CD4-positive, CD25-positive, alpha-beta regulatory T cell (primary cell): ENCODE data around the gene OAS3. TPM values are rescaled to one million over a fixed set of nuclear protein-coding genes. Genes with fewer than 3 reads are reported as not detected.

Source experiments
- ATAC-seq, 2 donors: fragments of 150-1000 bp; cut with Tn5 transposase; one replicate each; pipeline ENCODE4 v1.10.0; 2021; ENCODE audit warnings: low read depth in 2 of 2, moderate number of reproducible peaks in 2 of 2, moderate library complexity in 1 of 2
- DNase-seq, 3 donors: peaks; one replicate each; pipeline versions ENCODE4 v3.0.0 to v3.0.0-alpha.2; 2012 to 2022; ENCODE audit warnings: mixed read lengths in 1 of 3
- H3K27ac ChIP-seq: one replicate; pipeline ENCODE4 v1.7.0; 2013; ENCODE audit warnings: mild to moderate bottlenecking, low read length; ENCODE audit not compliant: insufficient read depth, poor library complexity, severe bottlenecking
- H3K27me3 ChIP-seq: one replicate; pipeline ENCODE4 v1.7.0; 2013; ENCODE audit warnings: low read length; ENCODE audit not compliant: control insufficient read depth, insufficient read depth
- H3K36me3 ChIP-seq: one replicate; pipeline ENCODE4 v1.7.0; 2013; ENCODE audit warnings: mild to moderate bottlenecking, low read length, moderate library complexity; ENCODE audit not compliant: control insufficient read depth, insufficient read depth
- H3K4me1 ChIP-seq: 2 replicates; pipeline ENCODE4 v1.7.0; 2013; ENCODE audit warnings: mild to moderate bottlenecking, low read length; ENCODE audit not compliant: insufficient read depth, control insufficient read depth, poor library complexity, severe bottlenecking
- H3K4me3 ChIP-seq: one replicate; pipeline ENCODE4 v1.7.0; 2013; ENCODE audit warnings: low read depth, mild to moderate bottlenecking, low read length, moderate library complexity
- H3K9me3 ChIP-seq, 2 experiments: 1 replicate in 1 of 2; 2 replicates in 1 of 2; pipeline ENCODE4 v1.7.0; 2013; ENCODE audit warnings: low read length in 2 of 2, mild to moderate bottlenecking in 1 of 2, moderate library complexity in 1 of 2; ENCODE audit not compliant: control insufficient read depth in 2 of 2
- H3K27ac Mint-ChIP-seq, 3 donors: one replicate each; pipeline ENCODE4 v1.8.0; 2020 to 2022; ENCODE audit warnings: mild to moderate bottlenecking in 3 of 3, mixed read lengths in 3 of 3, moderate library complexity in 2 of 3
- H3K27me3 Mint-ChIP-seq: one replicate; pipeline ENCODE4 v1.8.0; 2022; ENCODE audit warnings: mild to moderate bottlenecking, mixed read lengths
- H3K36me3 Mint-ChIP-seq: one replicate; pipeline ENCODE4 v1.8.0; 2020; ENCODE audit warnings: mixed read lengths
- H3K4me1 Mint-ChIP-seq, 4 donors: one replicate each; pipeline ENCODE4 v1.8.0; 2020 to 2022; ENCODE audit warnings: mixed read lengths in 4 of 4, mild to moderate bottlenecking in 1 of 4
- H3K4me3 Mint-ChIP-seq, 4 donors: one replicate each; pipeline ENCODE4 v1.8.0; 2020 to 2022; ENCODE audit warnings: mild to moderate bottlenecking in 4 of 4, mixed read lengths in 4 of 4, moderate library complexity in 3 of 4
- H3K9me3 Mint-ChIP-seq, 7 donors: one replicate each; pipeline ENCODE4 v1.8.0; 2020 to 2022; ENCODE audit warnings: mixed read lengths in 7 of 7, mild to moderate bottlenecking in 3 of 7, moderate library complexity in 2 of 7
- polyA plus RNA-seq, 4 donors: library from polyadenylated mRNA; unstranded; fragments of 300-500 nt; fragmentation: Illumina TruSeq; gene quantifications; one replicate each; pipeline ENCODE4 v1.2.3, GENCODE V29; 2021
- total RNA-seq: library from RNA; stranded (reverse); gene quantifications from one replicate; pipeline ENCODE4 v1.2.3, GENCODE V29; 2022

The OAS3 gene
- total and polyA plus RNA-seq, 5 donors from 2014 or later: 12.2 to 36.5 (median 16.7) TPM

GRCh38 chr12:112998987-112999767 is 60.9 kb downstream of the OAS3 start:
- Histone ChIP-seq H3K4me1 (no peaks in the 10 kb centered on the region), H3K27ac (no peak overlapping the region), H3K27me3 (no peaks in the 10 kb centered on the region), H3K36me3 (peaks cover 92% of the 10 kb centered on the region), H3K9me3 (peaks cover 0 to 5% of the 10 kb centered on the region in 2 experiments), H3K4me3 (no peak overlapping the region)
- DNase-seq: no peak
- H3K4me3 Mint-ChIP-seq: no peak overlapping the region
- no peak for ATAC-seq
- peaks cover 66% of the 10 kb centered on the region for H3K36me3 Mint-ChIP-seq
- no peak overlapping the region for H3K27ac Mint-ChIP-seq
- peaks cover 0 to 25% (median 5%) of the 10 kb centered on the region in 4 donors for H3K4me1 Mint-ChIP-seq
- H3K9me3 Mint-ChIP-seq: peaks cover 0 to 4% (median 0%) of the 10 kb centered on the region in 7 donors
- no peaks in the 10 kb centered on the region for H3K27me3 Mint-ChIP-seq

GRCh38 chr12:113000433-113000832 is 62.2 kb downstream of the OAS3 start:
- Mint-ChIP-seq H3K4me1 (peaks cover 0 to 20% (median 1%) of the 10 kb centered on the region in 4 donors), H3K9me3 (peaks cover 0 to 4% (median 0%) of the 10 kb centered on the region in 7 donors), H3K27me3 (no peaks in the 10 kb centered on the region), H3K4me3 (no peak overlapping the region), H3K36me3 (peaks cover 68% of the 10 kb centered on the region), H3K27ac (peak overlapping the region in 1 of 3 donors; percentile 23)
- no peak for DNase-seq
- peaks cover 98% of the 10 kb centered on the region for H3K36me3 ChIP-seq
- H3K4me3 ChIP-seq: no peak overlapping the region
- H3K9me3 ChIP-seq: peaks cover 0 to 5% of the 10 kb centered on the region in 2 experiments
- H3K4me1 ChIP-seq: no peaks in the 10 kb centered on the region
- no peak for ATAC-seq
- no peak overlapping the region for H3K27ac ChIP-seq
- H3K27me3 ChIP-seq: no peaks in the 10 kb centered on the region

GRCh38 chr12:113002155-113002554 is 63.9 kb downstream of the OAS3 start:
- H3K9me3 Mint-ChIP-seq: peaks cover 0 to 4% (median 0%) of the 10 kb centered on the region in 7 donors

GRCh38 chr12:113002676-113003075 is 64.4 kb downstream of the OAS3 start:
- Histone ChIP-seq H3K4me3 (no peak overlapping the region), H3K27me3 (no peaks in the 10 kb centered on the region), H3K9me3 (peaks cover 0 to 5% of the 10 kb centered on the region in 2 experiments), H3K36me3 (peaks cover 94% of the 10 kb centered on the region), H3K4me1 (no peaks in the 10 kb centered on the region), H3K27ac (no peak overlapping the region)
- ATAC-seq (no peak), DNase-seq (no peak)
- no peak overlapping the region for H3K4me3 Mint-ChIP-seq
- peaks cover 0 to 6% (median 0%) of the 10 kb centered on the region in 4 donors for H3K4me1 Mint-ChIP-seq
- peaks cover 0 to 4% (median 0%) of the 10 kb centered on the region in 7 donors for H3K9me3 Mint-ChIP-seq
- H3K27me3 Mint-ChIP-seq: no peaks in the 10 kb centered on the region
- peak overlapping the region in 1 of 3 donors; percentile 42 for H3K27ac Mint-ChIP-seq
- peaks cover 57% of the 10 kb centered on the region for H3K36me3 Mint-ChIP-seq

More at GRCh38 chr12:113002155-113002554, 63.9 kb downstream of the OAS3 start:
- ATAC-seq: no peak
- Histone ChIP-seq H3K27ac (no peak overlapping the region), H3K36me3 (peaks cover 94% of the 10 kb centered on the region), H3K27me3 (no peaks in the 10 kb centered on the region), H3K4me1 (no peaks in the 10 kb centered on the region), H3K9me3 (peaks cover 0 to 5% of the 10 kb centered on the region in 2 experiments), H3K4me3 (no peak overlapping the region)
- H3K4me3 Mint-ChIP-seq: no peak overlapping the region
- H3K36me3 Mint-ChIP-seq: peaks cover 61% of the 10 kb centered on the region
- peaks cover 0 to 12% (median 1%) of the 10 kb centered on the region in 4 donors for H3K4me1 Mint-ChIP-seq
- H3K27ac Mint-ChIP-seq: peak overlapping the region in 1 of 3 donors; percentile 42
- H3K27me3 Mint-ChIP-seq: no peaks in the 10 kb centered on the region
- DNase-seq: no peak

- DNase-seq (no peak), ATAC-seq (no peak)
- peaks cover 0 to under 1% of the 10 kb centered on the region in 2 experiments for H3K9me3 ChIP-seq
- peaks cover 54% of the 10 kb centered on the region for H3K36me3 Mint-ChIP-seq
- H3K4me1 Mint-ChIP-seq: peaks cover 0 to 5% (median 1%) of the 10 kb centered on the region in 4 donors
- H3K27me3 ChIP-seq: no peaks in the 10 kb centered on the region
- H3K36me3 ChIP-seq: peaks cover 93% of the 10 kb centered on the region
- H3K4me3 ChIP-seq: no peak overlapping the region
- no peaks in the 10 kb centered on the region for H3K4me1 ChIP-seq
- H3K9me3 Mint-ChIP-seq: peaks cover 0 to 2% (median 0%) of the 10 kb centered on the region in 7 donors
- H3K27me3 Mint-ChIP-seq: no peaks in the 10 kb centered on the region
- no peak overlapping the region for H3K27ac ChIP-seq
- peak overlapping the region in 2 of 3 donors; percentile 38 to 51 for H3K27ac Mint-ChIP-seq
- no peak overlapping the region for H3K4me3 Mint-ChIP-seq
Observed at GRCh38 chr12:113003636-113004035, 65.4 kb downstream of the OAS3 start.

- Mint-ChIP-seq H3K9me3 (peaks cover 0 to 6% (median 3%) of the 10 kb centered on the region in 7 donors), H3K36me3 (peaks cover 54% of the 10 kb centered on the region), H3K27me3 (no peaks in the 10 kb centered on the region), H3K27ac (no peak overlapping the region), H3K4me1 (peaks cover 0 to 8% (median under 1%) of the 10 kb centered on the region in 4 donors), H3K4me3 (no peak overlapping the region)
- Histone ChIP-seq H3K4me1 (no peaks in the 10 kb centered on the region), H3K36me3 (peaks cover 93% of the 10 kb centered on the region), H3K9me3 (peaks cover 5 to 6% of the 10 kb centered on the region in 2 experiments), H3K27me3 (no peaks in the 10 kb centered on the region), H3K27ac (no peak overlapping the region), H3K4me3 (no peak overlapping the region)
- no peak for DNase-seq
- ATAC-seq: no peak
Observed at GRCh38 chr12:113005762-113006161, 67.5 kb downstream of the OAS3 start.

GRCh38 chr12:113006206-113006605 is 67.9 kb downstream of the OAS3 start:
- no peak overlapping the region for H3K4me3 ChIP-seq
- ATAC-seq: no peak
- H3K4me3 Mint-ChIP-seq: no peak overlapping the region
- H3K27ac ChIP-seq: no peak overlapping the region
- H3K9me3 Mint-ChIP-seq: peaks cover 0 to 9% (median 7%) of the 10 kb centered on the region in 7 donors
- peaks cover 10% of the 10 kb centered on the region in 2 experiments for H3K9me3 ChIP-seq
- peaks cover 94% of the 10 kb centered on the region for H3K36me3 ChIP-seq
- no peaks in the 10 kb centered on the region for H3K27me3 Mint-ChIP-seq
- no peak for DNase-seq
- H3K27ac Mint-ChIP-seq: no peak overlapping the region
- no peaks in the 10 kb centered on the region for H3K27me3 ChIP-seq
- H3K36me3 Mint-ChIP-seq: peaks cover 59% of the 10 kb centered on the region
- H3K4me1 ChIP-seq: no peaks in the 10 kb centered on the region
- H3K4me1 Mint-ChIP-seq: peaks cover 0 to 9% (median under 1%) of the 10 kb centered on the region in 4 donors
